ENCODE measurements around the gene PSMA4.

DNA sequence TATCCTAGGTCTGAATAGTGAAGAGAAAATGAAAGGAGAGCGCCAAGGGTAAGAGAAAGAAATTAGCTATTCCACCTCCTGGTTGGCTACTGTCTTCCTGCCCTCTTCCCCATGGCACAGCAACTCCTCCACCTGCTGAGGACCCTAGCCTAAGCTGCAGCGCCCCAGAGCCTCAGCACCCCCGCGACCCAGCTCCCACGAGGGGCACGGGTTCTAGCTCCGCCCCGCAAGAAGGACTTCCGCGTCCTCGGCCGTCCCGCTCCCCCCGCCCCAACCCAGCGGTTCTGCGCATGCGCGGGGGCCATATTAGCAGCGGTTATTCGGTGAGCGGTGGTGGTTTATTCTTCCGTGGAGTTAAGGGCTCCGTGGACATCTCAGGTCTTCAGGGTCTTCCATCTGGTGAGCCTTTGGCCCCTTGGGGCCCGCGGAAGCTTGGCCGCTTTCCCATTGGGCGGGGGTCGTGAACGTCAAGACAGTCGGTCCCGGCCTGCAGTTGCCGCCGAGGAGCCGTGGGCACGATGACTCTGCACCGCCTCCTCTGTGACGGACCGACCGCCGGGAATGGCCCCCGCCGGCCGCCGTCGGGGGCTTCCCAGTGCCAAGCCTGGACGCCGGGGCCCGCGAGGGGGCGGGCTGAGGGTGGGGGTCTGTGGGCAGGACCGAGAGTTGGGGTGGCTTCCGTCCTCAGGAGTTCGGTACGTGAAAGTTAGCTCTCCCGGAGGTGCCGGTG lies at the start of gene PSMA4:
- TF ChIP-seq SP1 (IDR thresholded peaks at IDR 0.05; ENCODE audit: low read depth, low read length) (no peak), EP300 (IDR thresholded peaks at IDR 0.05; ENCODE audit: borderline replicate concordance in 1 of 2, low read depth in 2 of 2, low read length in 2 of 2) (no peak), POLR2AphosphoS5 (IDR thresholded peaks at IDR 0.05; ENCODE audit: low read depth, low read length) (peak; percentile 69; the same call in 1 of the 2 replicates), POLR2A (IDR thresholded peaks at IDR 0.05; ENCODE audit: control extremely low read depth in 1 of 2, low read depth in 2 of 2, low read length in 2 of 2) (peak; percentile 58 to 73), EZH2 (IDR thresholded peaks at IDR 0.05; ENCODE audit: low read depth, low read length, severe bottlenecking) (no peak), ZNF274 (IDR thresholded peaks at IDR 0.05; ENCODE audit: borderline replicate concordance, extremely low read depth, low read length) (no peak), RFX5 (IDR thresholded peaks at IDR 0.05; ENCODE audit: borderline replicate concordance, low read depth, low read length) (no peak), NRF1 (IDR thresholded peaks at IDR 0.05; ENCODE audit: low read depth, low read length) (peak; percentile 82)
- TF ChIP-seq, protein P1, sequence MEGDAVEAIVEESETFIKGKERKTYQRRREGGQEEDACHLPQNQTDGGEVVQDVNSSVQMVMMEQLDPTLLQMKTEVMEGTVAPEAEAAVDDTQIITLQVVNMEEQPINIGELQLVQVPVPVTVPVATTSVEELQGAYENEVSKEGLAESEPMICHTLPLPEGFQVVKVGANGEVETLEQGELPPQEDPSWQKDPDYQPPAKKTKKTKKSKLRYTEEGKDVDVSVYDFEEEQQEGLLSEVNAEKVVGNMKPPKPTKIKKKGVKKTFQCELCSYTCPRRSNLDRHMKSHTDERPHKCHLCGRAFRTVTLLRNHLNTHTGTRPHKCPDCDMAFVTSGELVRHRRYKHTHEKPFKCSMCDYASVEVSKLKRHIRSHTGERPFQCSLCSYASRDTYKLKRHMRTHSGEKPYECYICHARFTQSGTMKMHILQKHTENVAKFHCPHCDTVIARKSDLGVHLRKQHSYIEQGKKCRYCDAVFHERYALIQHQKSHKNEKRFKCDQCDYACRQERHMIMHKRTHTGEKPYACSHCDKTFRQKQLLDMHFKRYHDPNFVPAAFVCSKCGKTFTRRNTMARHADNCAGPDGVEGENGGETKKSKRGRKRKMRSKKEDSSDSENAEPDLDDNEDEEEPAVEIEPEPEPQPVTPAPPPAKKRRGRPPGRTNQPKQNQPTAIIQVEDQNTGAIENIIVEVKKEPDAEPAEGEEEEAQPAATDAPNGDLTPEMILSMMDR (IDR thresholded peaks at IDR 0.05; ENCODE audit: control extremely low read depth in 1 of 3, insufficient read depth in 1 of 3, low read depth in 1 of 3, low read length in 3 of 3): no peak

Measured in H1 (cell line).